ENCODE measurements around the gene TIGD3. TPM values are rescaled to one million over a fixed set of nuclear protein-coding genes. Genes with fewer than 3 reads are reported as not detected.

The TIGD3 gene
- polyA plus RNA-seq = under 1 TPM; 0.04 to 0.45 (median 0.08) TPM

- H3K27ac ChIP-seq (ENCODE audit: low read depth, low read length) = no peak within 1 kb of the TSS
- WGBS, 3 donors = 0 to 2% (median 1%) methylated on average over 63 to 79 of the region's 79 CpGs
Observed at GRCh38 chr11:65354265-65355012, at the start of gene TIGD3. TIGD3 (plus strand) TSS chr11:65354751; CDS start chr11:65355809, 1,058 bp downstream.

DNA sequence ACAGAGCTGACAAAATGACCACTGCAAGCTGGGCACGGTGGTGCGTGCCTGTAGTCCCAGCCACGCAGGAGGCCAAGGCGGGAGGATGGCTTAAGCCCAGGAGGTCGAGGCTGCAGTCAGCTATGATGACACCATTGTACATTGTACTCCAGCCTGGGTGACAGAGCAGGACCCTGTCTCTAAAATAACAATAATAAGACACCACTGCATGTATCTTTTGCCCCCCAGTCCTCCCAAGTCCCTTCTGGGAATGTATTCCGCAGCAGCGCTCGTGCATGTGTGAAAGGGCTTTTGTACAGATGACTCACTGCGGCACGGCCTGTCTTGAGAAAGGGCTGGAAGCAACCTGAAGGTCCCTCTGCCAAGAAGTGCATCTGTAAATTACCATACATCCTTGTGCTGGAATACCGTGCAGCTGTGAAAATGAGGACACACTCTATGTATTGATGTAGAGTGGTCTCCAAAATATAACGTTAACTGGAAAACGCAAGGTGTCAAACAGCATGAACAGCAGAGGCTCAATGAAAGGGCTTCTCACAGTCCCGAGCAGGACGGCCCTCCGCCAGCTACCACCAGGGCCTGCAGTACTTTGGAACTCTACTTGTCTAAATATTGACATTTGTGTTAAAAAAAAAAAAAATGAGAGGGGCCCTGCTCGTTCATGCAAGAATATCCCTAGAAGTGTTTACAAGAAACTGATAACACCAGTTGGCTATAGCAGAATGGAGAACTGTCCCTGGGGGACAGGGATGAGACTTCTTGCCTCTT, 48.9 kb upstream of the TIGD3 start:
- 49 to 88% (median 79%) methylated on average over 17 of the region's 17 CpGs for WGBS, 3 donors
- no peak overlapping the region for H3K27ac ChIP-seq (ENCODE audit: low read depth, low read length)

- 78 to 87% (median 82%) methylated on average over 6 of the region's 6 CpGs for WGBS, 3 donors
Observed at GRCh38 chr11:65307298-65308229, 47.0 kb upstream of the TIGD3 start.

DNA sequence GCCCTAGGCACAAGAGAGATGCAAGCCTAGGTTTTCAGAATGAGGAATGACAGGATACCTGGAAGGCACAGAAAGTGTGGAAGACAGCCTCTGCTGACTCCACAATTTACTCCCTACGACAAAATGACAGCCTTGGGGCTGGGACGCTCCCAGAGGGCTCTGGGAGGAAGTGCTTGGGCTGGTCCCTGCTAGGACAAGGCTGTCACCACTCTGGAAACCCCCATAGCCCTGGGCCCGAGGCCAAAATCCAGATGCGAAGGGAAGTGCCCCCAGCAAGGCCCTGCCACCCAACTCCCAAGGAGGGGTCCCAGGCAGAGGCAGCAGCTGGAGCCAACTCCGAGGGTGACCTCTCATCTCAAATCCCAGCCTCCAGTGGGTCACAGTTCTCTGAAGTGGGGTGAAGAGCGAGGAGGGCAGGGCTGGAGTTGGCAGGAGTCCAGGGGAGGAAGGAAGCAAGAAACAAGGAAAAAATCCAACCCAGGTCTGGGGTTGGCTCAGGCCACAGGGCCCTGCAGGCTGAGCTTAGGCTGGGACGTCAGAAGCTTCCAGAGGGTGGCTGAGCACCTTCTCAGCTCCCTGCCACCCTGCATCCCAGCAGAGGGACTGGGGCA, 46.2 kb upstream of the TIGD3 start:
- 14 to 60% (median 18%) methylated on average over 7 of the region's 7 CpGs for WGBS, 3 donors
- H3K27ac ChIP-seq (ENCODE audit: low read depth, low read length) = no peak overlapping the region

More at GRCh38 chr11:65307298-65308229, 47.0 kb upstream of the TIGD3 start:
- H3K27ac ChIP-seq (ENCODE audit: low read depth, low read length) = no peak overlapping the region

DNA sequence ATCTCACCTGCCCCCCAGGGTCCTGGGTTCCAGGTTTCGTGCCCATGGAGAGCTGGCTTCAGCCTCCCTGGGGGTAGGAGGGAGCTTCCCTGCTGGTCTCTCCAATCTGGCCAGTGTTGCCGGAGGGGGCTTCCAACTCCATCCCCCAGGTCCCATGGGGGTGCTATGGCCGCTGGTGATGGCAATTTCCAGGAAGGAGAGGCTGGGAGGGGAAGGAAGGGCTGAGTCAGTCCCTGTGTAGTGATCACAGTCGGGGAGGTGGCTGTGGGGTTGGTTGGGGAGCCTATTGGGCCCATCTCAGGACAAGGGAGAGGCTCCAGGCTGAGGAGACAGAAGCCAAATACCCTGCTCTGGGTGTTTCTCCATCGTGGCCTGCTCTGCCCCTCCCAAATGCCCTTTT, 45.5 kb upstream of the TIGD3 start:
- no peak overlapping the region for H3K27ac ChIP-seq (ENCODE audit: low read depth, low read length)
- WGBS, 3 donors = 37 to 80% (median 41%) methylated on average over 4 to 5 of the region's 5 CpGs

DNA sequence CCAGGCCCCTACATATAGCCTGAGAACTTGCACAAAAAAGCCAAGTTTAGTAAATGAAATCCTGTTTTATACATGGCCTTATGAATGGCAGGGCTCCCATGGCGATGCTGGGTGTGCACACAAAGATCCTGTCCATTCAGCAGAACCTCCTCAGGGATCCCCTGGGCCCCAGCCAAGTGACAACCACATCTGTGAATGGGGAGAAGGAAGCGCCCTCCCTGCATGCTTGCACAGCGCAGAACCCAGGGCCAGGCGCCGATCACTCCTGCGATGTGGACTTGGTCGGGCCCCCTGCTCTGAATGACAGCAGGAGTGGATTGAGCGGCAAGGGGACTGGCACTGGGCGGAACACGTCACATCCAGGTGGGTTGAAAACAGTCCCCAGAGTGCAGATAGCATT, 44.3 kb upstream of the TIGD3 start:
- no peak overlapping the region for H3K27ac ChIP-seq (ENCODE audit: low read depth, low read length)
- 45 to 71% (median 56%) methylated on average over 10 of the region's 10 CpGs for WGBS, 3 donors

DNA sequence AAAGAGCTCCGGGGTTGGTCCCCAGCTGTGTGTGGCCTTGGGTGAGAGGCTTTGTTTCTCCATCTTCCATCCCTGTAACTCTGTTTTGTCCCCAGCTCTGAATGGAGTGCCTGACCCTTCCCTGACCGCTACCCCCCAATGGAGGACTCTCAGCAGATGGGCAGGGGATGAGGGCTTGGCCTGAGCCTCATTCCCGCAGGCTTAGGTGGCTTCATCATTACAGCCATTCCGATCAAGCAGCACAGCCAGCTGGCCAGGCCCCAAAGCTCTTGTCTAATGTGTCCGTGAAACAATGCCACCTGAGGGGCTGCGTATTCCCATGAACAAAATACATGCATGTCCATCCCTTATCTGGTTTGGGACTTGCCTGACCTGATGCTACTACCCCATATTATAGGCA, 43.8 kb upstream of the TIGD3 start:
- H3K27ac ChIP-seq (ENCODE audit: low read depth, low read length) = no peak overlapping the region
- WGBS, 3 donors = 46 to 57% (median 46%) methylated on average over 6 of the region's 6 CpGs

DNA sequence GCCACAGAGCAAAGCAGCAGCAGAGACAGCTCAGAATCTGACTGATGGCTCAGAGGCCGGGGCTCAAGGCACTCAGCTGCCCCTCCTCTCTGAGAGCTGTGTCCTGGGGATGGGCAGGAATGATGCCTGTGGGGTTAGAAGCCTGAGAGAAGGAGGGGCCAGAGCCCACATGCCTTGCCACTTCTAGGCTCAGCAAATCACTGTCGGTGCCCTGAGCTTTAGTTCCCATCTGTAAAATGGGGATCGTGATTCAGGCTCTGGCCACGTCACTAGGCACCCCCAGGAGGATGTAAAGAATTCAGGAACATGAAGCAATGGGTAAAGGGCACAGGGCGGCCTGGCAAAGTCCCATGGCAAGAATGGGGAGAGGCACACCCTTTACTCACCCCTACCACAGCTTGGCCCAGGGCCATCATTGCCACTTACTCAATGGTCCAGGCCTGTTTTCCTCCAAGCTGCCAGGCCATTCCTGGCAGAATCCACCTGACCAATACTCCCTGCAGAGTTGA, 43.3 kb upstream of the TIGD3 start:
- 53 to 92% (median 64%) methylated on average over 5 of the region's 5 CpGs for WGBS, 3 donors
- H3K27ac ChIP-seq (ENCODE audit: low read depth, low read length) = no peak overlapping the region

GRCh38 chr11:65314501-65315203, 39.9 kb upstream of the TIGD3 start, which contains the start of gene CDC42EP2:
CDC42EP2 (plus strand) TSS chr11:65314866; CDS start chr11:65320899, 6,033 bp downstream.
- H3K27ac ChIP-seq (ENCODE audit: low read depth, low read length) = peak within 1 kb of the TSS; percentile 68
- WGBS, 3 donors = 0 to 1% (median 1%) methylated on average over 55 to 70 of the region's 74 CpGs

- 0 to 1% (median 1%) methylated on average over 51 to 59 of the region's 59 CpGs for WGBS, 3 donors
- peak overlapping the region; percentile 68 for H3K27ac ChIP-seq (ENCODE audit: low read depth, low read length)
Observed at GRCh38 chr11:65315204-65315865, 39.2 kb upstream of the TIGD3 start.

GRCh38 chr11:65315866-65316226, 38.7 kb upstream of the TIGD3 start:
- 11 to 15% (median 12%) methylated on average over 8 of the region's 8 CpGs for WGBS, 3 donors
- H3K27ac ChIP-seq (ENCODE audit: low read depth, low read length) = no peak overlapping the region

DNA sequence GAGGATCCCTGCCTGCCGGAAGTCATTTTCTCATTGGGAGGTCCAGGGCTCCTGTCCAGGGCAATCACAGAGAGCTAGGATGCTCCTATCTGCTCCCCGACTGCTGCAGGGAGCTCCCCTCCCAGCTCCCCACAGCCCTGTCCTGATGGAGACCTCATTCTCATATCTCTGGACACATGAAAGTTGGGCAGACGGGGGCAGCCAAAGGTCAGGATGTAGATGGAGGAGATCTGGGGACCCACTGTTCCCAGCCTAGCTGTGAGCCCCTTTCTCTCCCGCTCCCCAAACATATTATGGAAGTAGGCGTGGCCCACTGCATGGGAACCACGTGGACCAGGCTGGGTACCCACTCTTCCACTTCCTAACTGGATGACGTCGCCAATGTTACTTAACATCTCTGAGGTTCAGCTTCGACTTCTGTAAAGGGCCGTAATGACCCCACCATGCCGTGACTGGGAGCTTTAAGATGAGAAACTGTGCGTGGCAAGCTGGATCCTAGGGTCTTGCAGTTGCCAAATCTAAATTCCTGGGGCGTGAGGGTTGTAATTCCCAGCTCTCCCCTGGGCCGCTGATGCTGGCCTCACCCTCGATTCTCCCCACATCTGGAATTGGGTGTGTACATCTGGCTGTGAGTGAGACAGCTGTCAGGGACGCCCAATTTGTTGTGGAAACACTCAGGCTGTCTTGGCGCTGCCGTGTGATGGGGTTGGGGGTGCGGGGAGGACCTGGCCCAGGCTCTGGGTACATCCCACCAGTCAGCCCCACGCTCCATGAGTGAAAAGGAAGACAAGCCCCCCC, 38.1 kb upstream of the TIGD3 start:
- H3K27ac ChIP-seq (ENCODE audit: low read depth, low read length) = no peak overlapping the region

DNA sequence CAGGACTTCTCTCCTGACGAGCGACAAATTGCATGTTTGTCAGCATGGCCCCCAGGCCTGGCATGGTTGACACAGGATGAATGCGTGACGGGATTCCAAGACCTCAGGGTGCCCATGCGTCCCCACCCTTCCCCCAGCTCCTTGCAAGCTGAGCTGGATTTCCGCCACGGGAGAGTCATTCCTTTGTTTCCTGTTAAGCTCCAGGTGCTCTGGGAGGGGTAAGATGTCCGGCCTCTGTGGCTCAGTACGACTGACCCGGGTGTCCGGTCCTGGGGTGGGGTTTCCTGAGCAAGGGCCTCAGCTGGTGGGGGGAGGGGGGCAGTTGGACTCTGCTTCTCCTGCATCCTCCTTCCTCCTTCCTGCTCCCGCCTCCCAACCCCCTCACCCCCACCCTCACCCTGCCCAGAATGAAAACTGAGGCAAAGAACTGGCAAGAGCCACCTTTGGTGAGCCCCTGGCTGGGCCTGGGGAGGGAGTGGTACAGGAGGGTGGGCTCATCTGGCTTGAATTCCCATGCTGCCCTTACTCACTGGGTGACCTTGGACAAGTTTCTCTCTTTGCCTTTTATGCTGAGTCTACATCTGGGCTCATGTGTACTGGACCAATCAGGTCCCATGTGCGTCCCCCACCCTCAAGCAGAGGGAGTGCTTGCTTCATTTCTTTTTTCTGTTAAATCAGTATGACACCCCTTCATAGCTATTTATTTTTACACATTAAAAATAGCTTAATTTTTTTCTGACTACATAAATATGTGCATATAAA, 37.3 kb upstream of the TIGD3 start:
- 29 to 32% (median 32%) methylated on average over 12 to 13 of the region's 13 CpGs for WGBS, 3 donors
- no peak overlapping the region for H3K27ac ChIP-seq (ENCODE audit: low read depth, low read length)

More for the DNA sequence above, 38.1 kb upstream of the TIGD3 start:
- 28 to 52% (median 31%) methylated on average over 20 of the region's 20 CpGs for WGBS, 3 donors

- 68 to 81% (median 72%) methylated on average over 22 of the region's 22 CpGs for WGBS, 3 donors
- H3K27ac ChIP-seq (ENCODE audit: low read depth, low read length) = no peak overlapping the region
Observed at GRCh38 chr11:65320386-65321075, 34.0 kb upstream of the TIGD3 start.

DNA sequence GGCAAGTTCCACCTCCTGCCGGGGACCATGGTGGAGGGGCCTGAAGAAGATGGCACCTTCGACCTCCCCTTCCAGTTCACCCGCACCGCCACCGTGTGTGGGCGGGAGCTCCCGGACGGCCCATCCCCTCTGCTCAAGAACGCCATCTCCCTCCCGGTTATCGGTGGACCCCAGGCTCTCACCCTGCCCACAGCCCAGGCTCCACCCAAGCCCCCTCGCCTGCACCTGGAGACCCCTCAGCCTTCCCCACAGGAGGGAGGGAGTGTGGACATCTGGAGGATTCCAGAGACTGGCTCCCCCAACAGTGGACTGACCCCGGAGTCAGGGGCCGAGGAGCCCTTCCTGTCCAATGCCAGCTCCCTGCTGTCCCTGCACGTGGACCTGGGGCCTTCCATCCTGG, 33.5 kb upstream of the TIGD3 start:
- WGBS, 3 donors = 79 to 87% (median 80%) methylated on average over 15 of the region's 15 CpGs
- H3K27ac ChIP-seq (ENCODE audit: low read depth, low read length) = no peak overlapping the region

Data from adipose tissue (tissue), 3 donors.